Measurements from ENCODE around the gene SERPINA1.

The SERPINA1 gene

DNA sequence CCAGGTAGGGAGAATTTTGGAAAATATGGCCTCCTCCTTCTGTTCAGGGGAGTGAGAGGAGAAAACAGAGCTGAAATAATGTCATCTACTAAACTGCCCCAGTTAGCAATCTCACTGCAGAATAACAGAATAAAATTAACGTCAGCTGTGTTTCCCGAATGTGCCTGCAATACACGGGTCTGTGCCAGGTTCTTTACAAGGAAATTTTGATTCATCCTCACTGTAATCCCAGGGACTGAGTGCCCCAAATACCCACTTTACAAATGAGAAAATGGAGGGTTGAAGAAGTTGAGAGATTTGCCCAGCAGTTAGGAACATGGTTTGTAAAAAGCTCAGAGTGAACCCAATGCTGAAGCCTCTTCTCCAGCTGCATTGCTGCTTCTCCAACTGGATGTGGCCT, 44.0 kb downstream of the SERPINA1 start:
- DNase-seq = no peak

GRCh38 chr14:94343238-94344005, 45.0 kb downstream of the SERPINA1 start:
- DNase-seq = no peak

DNA sequence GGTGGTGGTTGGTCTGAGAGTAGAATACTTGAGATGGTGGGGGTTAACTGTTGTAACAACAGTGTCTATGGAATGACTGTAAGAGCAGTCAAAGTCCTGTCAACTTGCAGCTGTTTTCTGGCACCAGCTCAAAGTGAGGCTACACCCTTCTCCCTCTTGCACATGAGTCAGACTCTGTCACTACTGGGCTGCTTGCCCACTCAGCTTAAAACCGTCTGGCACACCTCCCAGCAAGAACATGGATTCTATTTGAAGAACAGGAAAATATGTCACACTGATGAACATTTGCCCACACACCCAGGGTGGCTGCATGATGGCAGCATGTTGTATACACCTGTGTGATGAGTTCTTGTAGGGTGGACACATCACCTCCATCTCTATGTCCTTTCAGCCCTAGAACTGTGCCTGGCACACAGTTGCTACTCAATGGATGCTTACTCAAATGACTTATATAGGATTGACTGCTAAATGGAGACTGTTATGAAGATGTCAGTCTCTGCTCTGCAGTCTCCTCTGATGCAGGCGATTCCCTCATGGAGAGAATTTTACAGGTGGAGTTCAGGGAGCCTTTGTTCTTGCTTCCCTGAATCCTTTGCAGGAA, 46.0 kb downstream of the SERPINA1 start:
- no peak for DNase-seq

- no peak for DNase-seq
Observed at GRCh38 chr14:94341656-94342333, 46.6 kb downstream of the SERPINA1 start.

- no peak for DNase-seq
Observed at GRCh38 chr14:94340533-94340932, 47.9 kb downstream of the SERPINA1 start.

DNA sequence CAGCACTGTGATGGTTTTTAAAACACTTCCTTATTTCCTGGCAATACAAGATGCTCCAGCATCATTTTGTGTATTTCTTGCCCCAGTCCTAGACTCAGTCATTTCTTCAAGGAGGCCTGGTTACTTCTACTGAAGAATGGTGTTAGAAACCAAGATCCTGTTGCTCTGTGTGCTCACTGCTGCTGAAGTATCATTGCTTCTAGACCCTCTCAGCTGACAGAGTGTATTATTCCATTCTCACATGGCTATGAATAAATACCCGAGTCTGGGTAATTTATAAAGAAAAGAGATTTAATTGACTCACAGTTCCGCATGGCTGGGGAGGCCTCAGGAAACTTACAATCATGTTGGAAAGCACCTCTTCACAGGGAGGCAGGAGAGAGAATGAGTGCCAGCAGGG, 50.4 kb downstream of the SERPINA1 start:
- no peak for DNase-seq

DNA sequence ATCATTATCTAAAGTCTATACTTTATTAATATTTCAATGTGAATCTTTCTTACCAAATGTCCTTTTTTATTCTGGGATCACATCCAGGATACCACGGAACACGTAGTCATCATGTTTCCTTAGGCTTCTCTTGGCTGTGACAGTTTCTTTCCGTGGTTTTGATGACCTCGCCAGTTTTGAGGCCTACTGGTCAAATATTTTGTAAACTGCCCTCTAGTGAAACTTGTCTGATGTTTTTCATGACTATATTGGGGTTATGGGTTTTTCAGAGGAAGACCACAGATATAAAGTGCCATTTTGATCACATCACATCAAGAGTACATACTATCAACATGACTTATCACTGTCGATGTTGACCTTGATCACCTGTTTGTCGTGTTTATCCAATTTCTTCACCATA, 51.1 kb downstream of the SERPINA1 start:
- no peak for DNase-seq

GRCh38 chr14:94334872-94335271, 53.5 kb downstream of the SERPINA1 start:
- DNase-seq = no peak

- DNase-seq = no peak
Observed at GRCh38 chr14:94332587-94332986, 55.8 kb downstream of the SERPINA1 start.

DNA sequence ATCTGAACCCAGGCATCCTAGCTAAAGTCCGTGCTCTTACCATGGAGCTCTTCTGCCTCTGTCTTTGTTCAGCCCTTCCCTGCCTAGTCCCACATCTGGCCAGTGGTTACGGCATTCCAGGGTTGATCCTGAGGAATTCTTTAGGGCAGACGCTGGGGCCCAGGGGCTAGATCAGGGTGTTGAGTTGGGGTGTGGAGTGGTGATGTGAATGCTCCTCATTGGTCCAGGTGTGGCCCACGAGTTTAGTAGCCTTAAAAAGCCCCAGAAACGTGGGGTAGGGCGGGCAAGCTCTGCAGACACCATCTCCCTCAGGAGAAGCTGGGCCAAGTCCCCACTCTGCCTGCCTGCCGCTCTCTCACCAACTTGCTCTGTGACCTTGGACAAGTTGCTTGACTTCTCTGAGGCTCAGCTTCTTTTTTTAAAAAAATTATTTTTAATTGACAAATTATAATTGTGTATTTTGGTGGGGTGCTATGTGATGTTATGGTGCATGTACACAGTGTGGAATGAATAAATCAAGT, 56.3 kb downstream of the SERPINA1 start:
- DNase-seq = no peak

DNA sequence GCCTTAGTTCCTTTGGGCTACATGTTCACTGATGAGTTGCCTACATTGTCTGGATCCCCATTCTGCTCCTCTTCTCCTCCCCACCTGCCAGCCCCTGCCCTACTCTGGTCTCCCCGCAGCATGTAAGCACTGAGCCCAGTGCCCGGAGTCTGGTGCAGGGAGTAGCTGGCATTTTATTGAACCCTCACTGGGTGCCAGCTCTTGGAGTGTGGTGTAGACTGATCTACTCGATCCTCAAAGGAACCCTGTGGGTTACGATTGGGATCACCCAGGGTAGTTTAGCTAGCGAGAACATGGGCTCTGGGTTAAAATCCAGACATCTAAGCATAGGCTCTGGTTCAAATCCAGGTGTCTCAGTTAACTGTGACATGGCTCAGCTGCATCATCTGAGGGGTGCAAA, 56.9 kb downstream of the SERPINA1 start:
- no peak for DNase-seq

DNA sequence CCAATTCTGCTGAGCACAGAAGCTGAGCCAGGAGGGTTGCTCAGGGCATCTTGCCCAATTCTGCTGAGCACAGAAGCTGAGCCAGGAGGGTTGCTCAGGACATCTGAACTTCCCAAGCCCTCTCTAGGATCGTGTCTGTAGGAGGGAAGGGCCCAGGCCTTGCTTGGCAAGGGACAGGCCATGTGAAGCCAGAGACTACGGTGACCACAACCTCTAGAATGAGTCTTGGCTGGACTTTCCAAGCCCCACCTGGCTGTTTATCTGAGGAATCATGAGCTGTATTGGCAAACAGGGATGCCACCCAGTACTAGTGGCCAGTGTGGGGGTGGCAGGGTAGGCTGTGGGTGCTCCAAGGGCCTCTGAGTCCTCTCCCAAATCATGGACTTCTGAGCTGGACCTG, 57.5 kb downstream of the SERPINA1 start:
- no peak for DNase-seq

- DNase-seq = no peak
Observed at GRCh38 chr14:94330432-94330831, 58.0 kb downstream of the SERPINA1 start.

DNA sequence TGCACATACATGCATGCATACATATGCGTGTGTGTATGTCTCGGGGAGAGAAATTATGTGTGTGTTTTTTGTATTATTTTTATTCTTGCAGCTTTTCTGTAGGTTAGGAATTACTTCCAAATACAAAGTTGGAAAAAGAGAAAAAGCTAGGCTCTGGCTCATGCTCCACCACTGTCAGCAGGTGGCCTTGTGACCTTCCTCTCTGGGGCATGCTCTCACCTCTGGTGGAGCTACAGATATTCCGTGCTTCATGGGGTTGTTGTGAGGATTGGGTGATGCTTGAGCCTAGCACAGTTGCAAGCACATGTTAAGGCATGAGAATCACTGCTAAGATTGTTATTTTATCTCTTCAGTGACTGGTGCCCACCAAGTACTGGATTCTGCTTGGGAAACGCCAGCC, 58.5 kb downstream of the SERPINA1 start:
- DNase-seq = no peak

DNA sequence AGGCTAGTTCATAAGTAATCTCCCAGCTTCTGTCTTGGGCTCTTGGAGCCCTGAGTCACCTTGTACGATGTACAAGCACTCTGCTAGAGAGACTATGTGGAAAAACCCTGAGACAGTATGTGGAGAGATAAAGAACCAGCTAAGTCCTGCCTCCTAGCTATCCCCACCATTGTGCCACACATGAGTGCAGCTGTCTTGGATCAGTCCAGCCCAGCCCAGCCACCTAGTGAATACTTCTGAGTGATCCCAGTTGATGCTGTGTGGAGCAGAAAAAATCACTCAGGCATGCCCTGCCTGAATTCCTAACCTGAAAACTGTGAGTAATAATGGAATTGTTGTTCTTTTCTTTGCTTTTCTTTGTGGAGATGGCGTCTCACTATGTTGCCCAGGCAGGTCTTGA, 60.2 kb downstream of the SERPINA1 start:
- no peak for DNase-seq
